ENCODE results near the gene STXBP5. TPM values are rescaled to one million over a fixed set of nuclear protein-coding genes. Genes with fewer than 3 reads are reported as not detected.

Gene STXBP5
- total and polyA plus RNA-seq, 2 of the 13 experiments (the other 11 are each of a cell fraction or from before 2014, with no cell fraction given), result 8.8 to 19.4 TPM

GRCh38 chr6:147204060-147204785 is at the start of gene STXBP5 (continued):
- TF ChIP-seq ZBTB14 (CRISPR knock-in tag; IDR thresholded peaks at IDR 0.05) (0 out of 2 replicates have a peak, but pooled peaks have one; percentile 25), YEATS2 (CRISPR knock-in tag; IDR thresholded peaks at IDR 0.05; ENCODE audit: borderline replicate concordance) (peak; percentile 22; the same call in 1 of the 2 replicates), ZSCAN21 (CRISPR knock-in tag; IDR thresholded peaks at IDR 0.05; ENCODE audit: borderline replicate concordance) (peak; percentile 56; the same call in 1 of the 2 replicates), SATB2 (CRISPR knock-in tag; IDR thresholded peaks at IDR 0.05) (no peak), SAP130 (CRISPR knock-in tag; IDR thresholded peaks at IDR 0.05; ENCODE audit: low read depth) (peak; percentile 74), ZNF546 (CRISPR knock-in tag; conservative IDR thresholded peaks at IDR 0.05) (peak; percentile 49; the same call in 1 of the 2 replicates), ZNF747 (CRISPR knock-in tag; IDR thresholded peaks at IDR 0.05; ENCODE audit: borderline replicate concordance) (0 out of 2 replicates have a peak, but pooled peaks have one; percentile 23), ZNF101 (CRISPR knock-in tag; IDR thresholded peaks at IDR 0.05; ENCODE audit: borderline replicate concordance, low read depth) (0 out of 2 replicates have a peak, but pooled peaks have one; percentile 72), ZNF326 (CRISPR knock-in tag; IDR thresholded peaks at IDR 0.05; ENCODE audit: borderline replicate concordance) (no peak)

- Histone ChIP-seq H2AFZ (ENCODE audit: low read length) (no peak overlapping the region), H3K4me2 (ENCODE audit: low read depth, low read length) (no peak overlapping the region), H3K27me3 (ENCODE audit: control insufficient read depth in 1 of 2, insufficient read depth in 2 of 2, low read length in 2 of 2) (no peaks in the 10 kb centered on the region; a peak in 1 of 5 replicates), H3K9ac (ENCODE audit: insufficient read depth, low read depth, low read length) (no peak overlapping the region), H3K4me1 (ENCODE audit: insufficient read depth, low read length) (no peaks in the 10 kb centered on the region), H3K79me2 (ENCODE audit: insufficient read depth, low read length) (no peaks in the 10 kb centered on the region), H4K20me1 (ENCODE audit: insufficient read depth, low read length) (no peaks in the 10 kb centered on the region), H3K9me3 (ENCODE audit: low read length) (no peaks in the 10 kb centered on the region), H3K4me3 (replicated peaks in 1 of 3; ENCODE audit: insufficient read depth in 1 of 3, low read depth in 2 of 3, low read length in 3 of 3) (no peak overlapping the region), H3K36me3 (replicated peaks in 1 of 2; ENCODE audit: control insufficient read depth in 1 of 2, insufficient read depth in 2 of 2, low read length in 2 of 2) (no peaks in the 10 kb centered on the region), H3K27ac (ENCODE audit: extremely low read length, insufficient read depth, low read length) (no peak overlapping the region)
- intact Hi-C loops (cut with micrococcal nuclease; ENCODE audit: unreplicated experiment), result no loop called here
- no TSS peak for BruUV-seq (replicated peaks)
- FAIRE-seq, result no peak
- TF ChIP-seq PPARG (CRISPR knock-in tag; conservative IDR thresholded peaks at IDR 0.05), result no peak
- TF ChIP-seq ZNF784 (CRISPR knock-in tag; IDR thresholded peaks at IDR 0.05; ENCODE audit: borderline replicate concordance), result no peak
- TF ChIP-seq SRF (IDR thresholded peaks at IDR 0.05; ENCODE audit: low read depth, low read length), result no peak
- TF ChIP-seq PATZ1 (CRISPR knock-in tag; IDR thresholded peaks at IDR 0.05), result no peak
- no peak for TF ChIP-seq SRSF4 (IDR thresholded peaks at IDR 0.05; ENCODE audit: low read depth, low read length, poor library complexity, severe bottlenecking)
- 10% methylated on average over 1 of the region's 1 CpG for WGBS (ENCODE audit: low lambda C conversion rate)
- in situ Hi-C loops (cut with HindIII; ENCODE audit: extremely low pct_ligation_motif_present, low pct_unique_long_range_greater_than_20kb), result no loop called here
- ChIA-PET CTCF (ENCODE audit: low intra/inter-chr PET ratio, low total read pairs) (no interaction called here), POLR2A (no interaction called here)
- peak; percentile 9 for DNase-seq (ENCODE audit: low spot score)
- no peak for ATAC-seq
These were observed 49.8 kb upstream of the STXBP5 start for GRCh38 chr6:147154454-147154853.
